H1 (cell line): ENCODE measurements around the gene ACADVL. TPM values are rescaled to one million over a fixed set of nuclear protein-coding genes. Genes with fewer than 3 reads are reported as not detected.

ENCODE experiments used
- CTCF ChIP-seq, 3 experiments: IDR thresholded peaks; 1 replicate in 2 of 3; 2 replicates in 1 of 3; pipeline versions ENCODE4 v1.5.1 to v1.6.1; 2011; ENCODE audit warnings: low read length in 3 of 3, mild to moderate bottlenecking in 3 of 3, inconsistent platforms in 2 of 3, low read depth in 1 of 3, moderate library complexity in 1 of 3; ENCODE audit not compliant: insufficient read depth in 1 of 3; ENCODE audit errors: control extremely low read depth in 1 of 3
- KDM1A ChIP-seq: fragments of 200-600, 300-600 bp; sonication (generic); IDR thresholded peaks from 2 replicates; pipeline ENCODE4 v1.7.1; 2016; ENCODE audit warnings: mild to moderate bottlenecking, low read length, borderline replicate concordance
- NRF1 ChIP-seq: IDR thresholded peaks from 2 replicates; pipeline ENCODE4 v1.6.1; 2011; ENCODE audit warnings: mild to moderate bottlenecking, low read depth, low read length, improper control_type of control experiment
- RXRA ChIP-seq: IDR thresholded peaks from 2 replicates; pipeline ENCODE4 v1.6.1; 2011; ENCODE audit warnings: low read depth, mild to moderate bottlenecking, low read length, moderate library complexity; ENCODE audit not compliant: insufficient read depth
- SIRT6 ChIP-seq: IDR thresholded peaks from one replicate; pipeline ENCODE4 v1.7.1; 2012; ENCODE audit warnings: low read length, inconsistent platforms
- SP4 ChIP-seq: IDR thresholded peaks from 2 replicates; pipeline ENCODE4 v1.6.1; 2012; ENCODE audit warnings: low read length, inconsistent platforms
- TEAD4 ChIP-seq: IDR thresholded peaks from 2 replicates; pipeline ENCODE4 v1.6.1; 2012; ENCODE audit warnings: low read depth, low read length, inconsistent platforms, mixed read lengths
- polyA plus RNA-seq, 7 experiments: library from polyadenylated mRNA; depleted of rRNA in 3 of 7; stranded (reverse) in 5 of 7; unstranded in 2 of 7; fragments of >200 nt in 5 of 7; fragments of 200-250 nt in 2 of 7; gene quantifications; 1 replicate in 5 of 7; 2 replicates in 1 of 7; 4 replicates in 1 of 7; pipeline versions ENCODE4 v1.2.1 to v1.2.3, GENCODE V29; 2011 to 2013; ENCODE audit warnings: missing spikeins in 2 of 7, mixed read lengths in 2 of 7
- total RNA-seq: library from RNA; stranded (reverse); fragmentation: NEBNext Ultra II Directional; extraction: Animal tissue kit (Norgen Biotek cat#: 25700); gene quantifications from 2 replicates; pipeline ENCODE4 v1.2.1, GENCODE V29; 2021

The ACADVL gene
- total and polyA plus RNA-seq, 2 of the 8 experiments (the other 6 are each of a cell fraction or from before 2014, with no cell fraction given) = 181 to 231 TPM

- TF ChIP-seq SIRT6 = no peak
- no peak for TF ChIP-seq CTCF (IDR thresholded peaks at IDR 0.05; ENCODE audit: control extremely low read depth in 1 of 3, insufficient read depth in 1 of 3, low read depth in 1 of 3, low read length in 3 of 3)
- no peak for TF ChIP-seq SP4
- TF ChIP-seq NRF1 = no peak
- TF ChIP-seq RXRA = no peak
- no peak for TF ChIP-seq TEAD4
- no peak for TF ChIP-seq KDM1A
Observed at GRCh38 chr17:7236808-7237207, 17.1 kb downstream of the ACADVL start (continued).
